IPS-11a (cell line): ENCODE results near the gene GOLGA6C.
"Not testable (repeated sequence)": the region's sequence is repeated elsewhere in the genome, so short reads cannot be mapped to it uniquely, and the experiment has no call there.

ENCODE experiments used
- H3K4me3 ChIP-seq: one replicate; pipeline ENCODE4 v1.5.1; 2013; ENCODE audit warnings: low read depth, low read length, control low read depth

Gene GOLGA6C

GRCh38 chr15:75312548-75312947 is 54.4 kb downstream of the GOLGA6C start:
- H3K4me3 ChIP-seq, result not testable (repeated sequence)

DNA sequence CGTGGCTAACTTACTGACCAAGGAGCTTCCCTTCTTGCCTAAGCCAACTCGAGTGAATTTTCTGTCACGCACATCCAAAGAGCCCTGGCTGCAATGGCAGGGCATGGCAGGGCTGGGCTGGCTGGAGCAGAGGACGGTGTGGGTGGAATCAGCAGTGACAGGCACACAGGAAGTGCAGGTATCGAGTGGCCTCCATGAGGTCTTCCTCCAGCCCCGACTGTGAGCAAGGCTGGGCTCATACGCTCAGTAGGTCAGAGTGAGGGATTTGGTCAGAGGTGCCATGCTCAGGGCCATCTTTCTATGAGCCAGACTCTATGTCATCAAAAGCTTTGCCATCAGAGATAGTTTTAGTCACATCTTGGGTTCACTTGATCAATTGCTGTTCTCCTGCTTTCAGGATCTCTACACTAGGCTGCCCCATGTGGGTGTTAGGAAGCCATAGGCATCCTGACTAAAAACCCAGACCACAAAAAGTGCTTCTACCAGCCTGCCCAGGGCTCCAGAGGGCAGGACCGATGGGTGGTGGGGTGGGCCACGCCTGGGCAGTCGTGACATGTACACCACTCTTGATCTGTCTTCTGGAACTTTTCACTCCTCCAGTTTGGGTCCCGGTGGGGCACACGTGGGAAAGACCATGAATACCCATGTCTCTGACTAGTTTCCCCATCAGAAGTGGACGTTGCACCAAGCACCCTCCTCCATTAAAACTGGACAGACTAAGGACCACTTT is 55.1 kb downstream of the GOLGA6C start:
- H3K4me3 ChIP-seq, result no peak overlapping the region

DNA sequence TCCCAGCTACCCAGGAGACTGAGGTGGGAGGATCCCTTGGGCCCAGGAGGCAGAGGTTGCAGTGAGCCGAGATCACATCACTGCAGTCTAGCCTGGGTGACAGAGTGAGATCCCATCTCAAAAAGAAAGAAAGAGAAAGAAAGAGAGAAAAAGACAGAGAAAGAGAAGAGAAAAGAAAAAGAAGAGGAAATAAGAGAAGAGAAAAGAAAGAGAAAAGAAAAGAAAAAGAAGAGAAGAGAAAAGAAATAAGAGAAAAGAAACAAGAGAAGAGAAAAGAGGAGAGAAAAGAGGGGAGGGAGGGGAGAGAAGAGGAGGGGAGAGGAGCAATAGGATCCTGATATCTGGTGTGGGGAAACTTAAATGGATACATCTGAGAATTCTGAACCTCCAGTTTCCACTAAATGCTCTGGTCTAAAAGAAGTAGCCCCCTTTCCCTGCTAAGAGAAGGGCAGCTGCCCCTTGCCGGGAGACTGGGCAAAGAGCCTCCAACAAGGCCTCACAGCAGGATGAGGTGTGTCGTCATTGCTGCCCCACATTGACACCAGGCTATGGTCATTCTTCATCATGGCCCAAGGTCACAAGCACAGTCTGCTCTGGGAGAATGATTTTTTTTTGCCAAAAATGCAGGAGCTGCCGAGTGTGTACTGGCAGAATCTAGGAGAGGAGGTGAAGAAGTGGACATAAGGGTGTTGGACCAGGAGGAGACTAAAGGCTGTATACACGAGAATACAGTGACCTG is 56.6 kb downstream of the GOLGA6C start:
- H3K4me3 ChIP-seq, result no peak overlapping the region

DNA sequence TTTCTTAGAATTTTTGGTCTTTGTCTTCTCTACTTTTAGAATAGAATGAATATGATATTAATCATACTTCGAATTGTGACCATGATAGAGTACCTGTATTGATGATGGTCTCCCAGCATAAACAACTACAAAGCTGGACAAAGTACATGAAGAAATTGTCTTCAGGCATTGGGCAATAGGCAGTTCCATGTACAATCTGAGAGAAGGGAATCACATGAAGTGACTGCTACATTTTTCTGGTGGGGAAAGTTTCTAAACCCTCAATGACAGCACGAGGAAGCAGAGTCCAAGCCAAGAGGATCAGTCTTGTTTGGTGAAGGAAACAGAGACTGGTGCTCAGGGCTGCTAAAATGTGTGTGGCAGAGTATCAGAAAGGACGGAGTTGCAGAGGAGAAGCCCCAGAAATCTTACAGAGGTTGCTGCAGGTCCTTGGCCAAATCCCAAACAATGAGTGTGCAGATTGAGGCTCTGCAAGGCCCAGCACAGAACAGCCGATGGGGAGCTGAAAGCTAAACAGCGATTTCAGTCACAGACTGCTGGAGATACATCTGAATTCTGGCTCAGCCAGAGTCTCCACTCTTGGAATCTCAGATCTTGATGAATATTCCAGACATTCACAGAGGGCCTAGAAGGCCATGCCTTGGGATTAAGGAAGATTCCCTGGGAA is 61.2 kb downstream of the GOLGA6C start:
- not testable (repeated sequence) for H3K4me3 ChIP-seq
